HepG2 (cell line): Measurements from ENCODE around the gene NEURL2. TPM values are rescaled to one million over a fixed set of nuclear protein-coding genes. Genes with fewer than 3 reads are reported as not detected.

Source experiments
- ATAD3A ChIP-seq: sonication (generic); formaldehyde crosslinking; IDR thresholded peaks from 2 replicates; pipeline ENCODE4 v1.4.0; 2020; ENCODE audit warnings: missing genetic modification reagents
- BCL3 ChIP-seq: sonication (generic); formaldehyde crosslinking; IDR thresholded peaks from 2 replicates; pipeline ENCODE4 v1.5.1; 2020; ENCODE audit warnings: mild to moderate bottlenecking, missing genetic modification reagents, moderate library complexity
- ERF ChIP-seq: IDR thresholded peaks from 2 replicates; pipeline ENCODE4 v1.6.1; 2018; ENCODE audit warnings: missing biosample characterization, missing genetic modification reagents
- FOSL1 ChIP-seq: sonication (generic); formaldehyde crosslinking; IDR thresholded peaks from 2 replicates; pipeline ENCODE4 v1.9.0; 2021; ENCODE audit warnings: missing genetic modification reagents, borderline replicate concordance
- GPBP1L1 ChIP-seq: sonication (generic); formaldehyde crosslinking; IDR thresholded peaks from 2 replicates; pipeline ENCODE4 v1.5.0; 2020; ENCODE audit warnings: mild to moderate bottlenecking, missing genetic modification reagents
- HNRNPH1 ChIP-seq: fragments of 200-400 bp; formaldehyde crosslinking; optimal IDR thresholded peaks from 2 replicates; pipeline ENCODE3; 2017; ENCODE audit warnings: mild to moderate bottlenecking, low read depth, low read length
- HNRNPK ChIP-seq: fragments of 200-400 bp; formaldehyde crosslinking; IDR thresholded peaks from 2 replicates; pipeline ENCODE4 v1.6.1; 2018; ENCODE audit warnings: low read length, low read depth, moderate library complexity, mild to moderate bottlenecking; ENCODE audit not compliant: poor library complexity, severe bottlenecking
- KDM5A ChIP-seq: fragments of 200-600 bp; sonication (generic); IDR thresholded peaks from 2 replicates; pipeline ENCODE4 v1.7.0; 2018; ENCODE audit warnings: antibody characterized with exemption, mild to moderate bottlenecking, low read length, borderline replicate concordance
- PRDM10 ChIP-seq: sonication (generic); formaldehyde crosslinking; IDR thresholded peaks from 2 replicates; pipeline ENCODE4 v1.4.0; 2020; ENCODE audit warnings: low read depth, missing genetic modification reagents
- TMF1 ChIP-seq: sonication (generic); formaldehyde crosslinking; IDR thresholded peaks from 2 replicates; pipeline ENCODE4 v1.8.1; 2022; ENCODE audit warnings: low read depth, missing genetic modification reagents
- XBP1 ChIP-seq: sonication (generic); formaldehyde crosslinking; IDR thresholded peaks from 2 replicates; pipeline ENCODE4 v1.5.0; 2020; ENCODE audit warnings: missing genetic modification reagents
- ZEB1 ChIP-seq: IDR thresholded peaks from 2 replicates; pipeline ENCODE4 v1.6.1; 2012; ENCODE audit warnings: mild to moderate bottlenecking, low read depth, inconsistent platforms; ENCODE audit not compliant: insufficient replicate concordance
- ZFYVE20 ChIP-seq: sonication (generic); formaldehyde crosslinking; IDR thresholded peaks from 2 replicates; pipeline ENCODE4 v1.8.0; 2023; ENCODE audit warnings: low read depth, mild to moderate bottlenecking, moderate library complexity, missing genetic modification reagents, borderline replicate concordance
- ZNF367 ChIP-seq: sonication (generic); formaldehyde crosslinking; IDR thresholded peaks from 2 replicates; pipeline ENCODE4 v1.4.0; 2020; ENCODE audit warnings: missing genetic modification reagents, borderline replicate concordance
- ZNF431 ChIP-seq: sonication (generic); formaldehyde crosslinking; IDR thresholded peaks from 2 replicates; pipeline ENCODE4 v1.9.0; 2022; ENCODE audit warnings: missing genetic modification reagents, low read depth, mild to moderate bottlenecking, borderline replicate concordance
- ZNF616 ChIP-seq: sonication (generic); formaldehyde crosslinking; IDR thresholded peaks from 2 replicates; pipeline ENCODE4 v1.5.0; 2020; ENCODE audit warnings: low read depth, mild to moderate bottlenecking, missing genetic modification reagents
- ZNF629 ChIP-seq: sonication (generic); formaldehyde crosslinking; conservative IDR thresholded peaks from 2 replicates; pipeline ENCODE4 v1.5.0; 2020; ENCODE audit warnings: missing genetic modification reagents
- ZNF781 ChIP-seq: sonication (generic); formaldehyde crosslinking; IDR thresholded peaks from 2 replicates; pipeline ENCODE4 v1.5.1; 2020; ENCODE audit warnings: borderline replicate concordance, mild to moderate bottlenecking, missing genetic modification reagents; ENCODE audit errors: not compliant biosample characterization
- ZSCAN20 ChIP-seq: sonication (generic); formaldehyde crosslinking; IDR thresholded peaks from 2 replicates; pipeline ENCODE4 v1.4.0; 2020; ENCODE audit warnings: missing genetic modification reagents, mild to moderate bottlenecking, borderline replicate concordance
- ZSCAN31 ChIP-seq: sonication (generic); formaldehyde crosslinking; IDR thresholded peaks from 2 replicates; pipeline ENCODE4 v1.5.0; 2020; ENCODE audit warnings: low read depth, mild to moderate bottlenecking, missing genetic modification reagents
- polyA plus RNA-seq, 8 experiments: library from polyadenylated mRNA; depleted of rRNA in 3 of 8; stranded (reverse) in 7 of 8; unstranded in 1 of 8; fragments of >200 nt; fragmentation: Illumina TruSeq in 4 of 8; extraction: Trizol in 4 of 8; gene quantifications; 2 replicates each; pipeline versions ENCODE4 v1.2.1 to v1.2.3, GENCODE V29; 2011 to 2016; ENCODE audit warnings: low read depth in 4 of 8, missing spikeins in 1 of 8, mixed read lengths in 1 of 8; ENCODE audit not compliant: insufficient read depth in 1 of 8
- total RNA-seq, 5 experiments: library from RNA; depleted of rRNA; stranded (reverse); fragments of >200 nt; fragmentation: Illumina TruSeq; extraction: Trizol; gene quantifications; 2 replicates each; pipeline ENCODE4 v1.2.3, GENCODE V29; 2016; ENCODE audit warnings: low read depth in 1 of 5

NEURL2 gene
- total and polyA plus RNA-seq, 2 of the 13 experiments (the other 11 are each of a cell fraction or from before 2014, with no cell fraction given): 7.2 to 9.7 TPM

- TF ChIP-seq ZFYVE20 (CRISPR knock-in tag): no peak
- TF ChIP-seq HNRNPK: no peak
- TF ChIP-seq ZEB1: peak; percentile 81
- TF ChIP-seq ZSCAN20: no peak; the same call in 1 of the 2 replicates
- TF ChIP-seq HNRNPH1: no peak
- TF ChIP-seq XBP1: 0 out of 2 replicates have a peak, but pooled peaks have one; percentile 65
- peak; percentile 85 for TF ChIP-seq ERF (CRISPR knock-in tag)
- no peak for TF ChIP-seq GPBP1L1
- TF ChIP-seq TMF1: peak; percentile 53; the same call in 1 of the 2 replicates
- peak; percentile 92; the same call in 1 of the 2 replicates for TF ChIP-seq ZSCAN31
- TF ChIP-seq PRDM10 (CRISPR knock-in tag): peak; percentile 9; the same call in 1 of the 2 replicates
- TF ChIP-seq ZNF629 (CRISPR knock-in tag): no peak
- TF ChIP-seq ZNF367 (CRISPR knock-in tag): 0 out of 2 replicates have a peak, but pooled peaks have one; percentile 22
- TF ChIP-seq ZNF781 (CRISPR knock-in tag): no peak
- TF ChIP-seq FOSL1 (CRISPR knock-in tag): no peak; the same call in 1 of the 2 replicates
- peak; percentile 89 for TF ChIP-seq BCL3 (CRISPR knock-in tag)
- peak; percentile 17; the same call in 1 of the 2 replicates for TF ChIP-seq ZNF431
- 0 out of 2 replicates have a peak, but pooled peaks have one; percentile 59 for TF ChIP-seq ZNF616 (CRISPR knock-in tag)
- TF ChIP-seq ATAD3A: 0 out of 2 replicates have a peak, but pooled peaks have one; percentile 27
- TF ChIP-seq KDM5A: peak; percentile 90
These were observed 33.7 kb downstream of the NEURL2 start, which contains the start of the genes ACOT8 and ZSWIM3 (continued) for GRCh38 chr20:45857114-45857881.
